ENCODE results near the gene TIMM8A.
"Not testable (repeated sequence)": the region's sequence is repeated elsewhere in the genome, so short reads cannot be mapped to it uniquely, and the experiment has no call there.

TIMM8A gene

DNA sequence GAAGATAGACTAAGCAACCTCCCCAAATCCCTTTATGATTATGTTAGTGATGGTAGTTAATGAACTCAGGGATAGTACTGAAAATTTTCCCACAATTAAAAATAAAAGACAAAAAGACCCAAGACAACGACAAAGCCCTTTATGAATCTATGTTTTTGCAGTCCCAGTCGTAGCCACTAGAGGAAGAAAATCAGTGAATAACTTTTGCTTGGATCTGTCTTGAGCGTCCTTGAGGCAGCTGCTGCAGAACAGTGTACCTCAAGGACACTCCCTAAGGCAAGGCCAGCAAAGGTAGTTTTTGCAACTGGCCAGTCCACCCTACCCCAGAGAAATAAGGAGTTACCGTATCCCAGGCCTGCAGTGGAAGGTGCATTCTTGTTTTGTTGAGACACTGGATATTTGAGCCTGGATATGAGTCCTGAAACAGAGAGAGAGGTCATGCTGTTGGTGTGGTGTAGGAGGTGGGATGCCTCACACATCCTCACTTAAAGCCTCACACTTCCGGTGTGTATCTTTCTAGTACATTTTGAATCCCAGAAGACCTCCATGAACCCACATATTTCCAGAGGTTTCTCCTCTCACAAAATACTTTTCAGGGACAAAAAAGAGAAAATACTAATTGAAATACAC lies 8.7 kb upstream of the TIMM8A start:
- no peak for DNase-seq

DNA sequence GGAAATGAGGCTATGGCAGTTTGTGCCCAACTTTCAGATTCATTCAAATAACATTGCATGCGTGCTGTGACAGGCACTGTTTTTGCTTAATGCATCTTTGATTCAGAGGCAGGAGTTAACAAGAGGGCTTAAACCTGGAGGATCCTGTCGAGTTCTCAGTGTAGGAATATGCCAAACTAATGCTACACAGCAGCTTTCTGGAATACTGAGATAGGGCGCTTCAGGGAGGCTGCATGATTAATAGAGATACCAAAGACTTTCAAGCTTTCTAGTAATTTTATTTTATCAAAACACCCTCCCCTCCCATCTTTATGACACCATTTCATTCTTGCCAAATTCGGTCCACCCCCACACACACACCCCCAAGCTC lies 636 bp upstream of the TIMM8A start:
- no peak for DNase-seq

DNA sequence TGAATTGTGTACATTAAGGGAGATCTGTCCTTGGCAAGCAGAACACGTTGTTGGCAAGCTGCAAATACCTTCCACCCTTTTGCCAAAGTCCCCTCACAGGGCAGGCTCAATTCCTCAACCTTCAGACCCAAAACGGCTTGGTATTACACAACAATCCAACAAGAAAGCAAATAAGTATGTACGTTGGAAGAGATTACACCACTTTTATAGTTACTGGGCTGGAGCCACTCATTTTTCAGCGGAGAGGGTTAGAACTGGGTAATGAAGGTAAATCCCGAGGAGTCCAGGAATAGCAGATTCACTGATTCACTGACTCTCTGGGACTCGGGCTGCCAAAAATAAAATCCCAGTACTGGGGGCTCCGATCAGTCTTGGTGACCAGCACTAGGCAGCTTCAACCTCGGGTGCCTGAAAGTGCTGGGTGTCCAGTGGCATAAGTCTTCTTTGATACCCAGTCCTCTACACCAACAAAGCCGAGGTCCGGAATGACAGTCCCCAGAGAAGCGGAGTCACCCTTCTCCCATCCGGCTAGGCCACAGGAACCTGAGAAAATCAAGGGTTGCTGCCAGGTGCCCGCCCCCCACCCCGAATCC lies 587 bp downstream of the TIMM8A start:
- DNase-seq, result no peak

DNA sequence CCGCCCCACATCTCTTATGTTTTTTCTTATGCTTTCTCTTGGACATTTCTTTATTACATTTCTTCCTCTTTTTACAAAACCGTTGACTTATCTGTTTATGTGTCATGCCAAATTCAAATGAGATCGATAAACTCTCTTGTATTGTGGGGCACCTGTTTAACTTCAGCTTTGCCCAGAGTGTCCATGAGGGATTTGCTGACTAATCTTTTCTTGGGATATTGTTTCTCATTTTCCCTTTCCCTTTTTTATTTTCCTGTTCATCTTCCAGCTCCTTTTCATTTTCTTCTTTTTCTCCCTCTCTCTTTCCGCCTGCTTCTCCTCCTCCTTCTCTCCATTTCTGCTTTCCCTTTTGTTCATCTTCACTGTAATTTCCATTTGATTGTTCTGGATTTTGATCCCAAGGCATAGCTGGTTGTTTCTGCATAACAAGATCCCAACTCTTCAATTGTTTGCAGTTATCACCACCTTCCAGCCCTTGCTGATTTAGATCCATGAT lies 10.7 kb downstream of the TIMM8A start:
- DNase-seq, result no peak

DNA sequence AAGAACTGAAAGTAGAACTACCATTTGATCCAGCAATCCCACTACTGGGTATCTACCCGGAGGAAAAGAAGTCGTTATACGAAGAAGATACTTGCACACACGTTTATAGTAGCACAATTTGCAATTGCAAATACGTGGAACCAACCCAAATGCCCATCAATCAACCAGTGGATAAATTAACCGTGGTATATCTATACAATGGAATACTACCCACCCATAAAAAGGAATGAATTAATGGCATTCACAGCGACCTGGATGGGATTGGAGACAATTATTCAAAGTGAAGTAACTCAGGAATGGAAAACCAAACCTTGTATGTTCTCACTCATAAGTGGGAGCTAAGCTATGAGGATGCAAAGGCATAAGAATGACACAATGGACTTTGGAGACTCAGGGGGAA lies 14.2 kb downstream of the TIMM8A start:
- DNase-seq, result not testable (repeated sequence)

DNA sequence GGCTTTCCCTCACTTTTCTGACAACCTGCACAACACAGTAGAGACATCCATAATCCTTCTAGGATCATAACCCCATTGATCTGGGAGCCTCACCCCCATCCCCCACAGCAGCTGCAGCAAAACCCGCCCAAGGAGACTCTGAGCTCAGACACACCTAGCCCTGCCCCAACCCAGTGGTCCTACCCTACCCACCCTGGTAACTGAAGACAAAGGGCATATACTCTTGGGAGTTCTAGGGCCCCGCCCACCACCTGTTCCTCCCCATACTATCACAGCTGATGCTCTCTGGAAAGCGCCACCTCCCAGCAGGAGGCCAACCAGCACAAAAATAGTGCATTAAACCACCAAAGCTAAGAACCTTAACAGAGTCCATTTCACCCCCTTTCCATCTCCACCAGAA lies 21.9 kb downstream of the TIMM8A start:
- not testable (repeated sequence) for DNase-seq

DNA sequence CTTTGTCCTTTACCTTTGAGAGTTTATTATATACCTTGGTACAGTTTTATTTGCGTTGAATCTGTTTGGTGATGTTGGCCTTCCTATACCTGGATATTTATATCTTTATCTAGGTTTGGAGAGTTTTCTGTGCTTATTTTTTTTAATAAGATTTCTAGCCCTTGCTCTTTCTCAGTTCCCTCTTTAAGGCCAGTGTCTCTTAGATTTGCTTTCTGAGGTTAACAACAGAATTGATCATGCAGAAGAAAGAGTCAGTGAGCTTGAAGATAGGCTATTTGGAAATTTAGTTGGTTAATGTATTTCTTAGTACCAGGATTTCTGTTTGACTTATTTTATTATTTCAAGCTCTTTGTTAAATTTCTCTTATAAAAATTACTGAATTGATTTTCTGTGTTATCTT lies 44.8 kb downstream of the TIMM8A start:
- no peak for DNase-seq

Data from DMS 273 treated with DMSO at 0.1 percent for 48 hours (cell line).